HepG2 (cell line): ENCODE data around the gene AGBL3. TPM values are rescaled to one million over a fixed set of nuclear protein-coding genes. Genes with fewer than 3 reads are reported as not detected.
A peak's percentile ranks its signal among the peaks of the same experiment; 100 is the strongest.

Experiments used
- AGO2 ChIP-seq: fragments of 200-400 bp; formaldehyde crosslinking; optimal IDR thresholded peaks from 2 replicates; pipeline ENCODE3; 2017; ENCODE audit warnings: mild to moderate bottlenecking, low read depth, low read length, moderate library complexity
- ARHGAP35 ChIP-seq: sonication (generic); formaldehyde crosslinking; IDR thresholded peaks from 2 replicates; pipeline ENCODE4 v1.9.0; 2022; ENCODE audit warnings: mild to moderate bottlenecking, inconsistent platforms, moderate library complexity, missing genetic modification reagents, borderline replicate concordance
- CENPT ChIP-seq: sonication (generic); formaldehyde crosslinking; IDR thresholded peaks from 2 replicates; pipeline ENCODE4 v1.8.0; 2022; ENCODE audit warnings: low read depth, mild to moderate bottlenecking, moderate library complexity, missing genetic modification reagents
- GATAD2A ChIP-seq: IDR thresholded peaks from 2 replicates; pipeline ENCODE4 v1.6.1; 2016
- KAT2B ChIP-seq: fragments of 150-350 bp; IDR thresholded peaks from 2 replicates; pipeline ENCODE4 v1.6.1; 2014; ENCODE audit warnings: low read depth, low read length, borderline replicate concordance
- MIXL1 ChIP-seq: IDR thresholded peaks from 2 replicates; pipeline ENCODE4 v1.6.1; 2016
- MTA1 ChIP-seq: sonication (generic); formaldehyde crosslinking; IDR thresholded peaks from 2 replicates; pipeline ENCODE4 v1.4.0; 2020; ENCODE audit warnings: missing genetic modification reagents, mild to moderate bottlenecking, borderline replicate concordance
- NR2F6 ChIP-seq, 2 experiments: IDR thresholded peaks; 2 replicates each; pipeline ENCODE4 v1.6.1; 2016; ENCODE audit warnings: antibody characterized with exemption in 1 of 2, mild to moderate bottlenecking in 1 of 2
- ONECUT2 ChIP-seq: sonication (generic); formaldehyde crosslinking; IDR thresholded peaks from 2 replicates; pipeline ENCODE4 v1.4.0; 2020; ENCODE audit warnings: missing genetic modification reagents
- SMAD3 ChIP-seq: sonication (generic); formaldehyde crosslinking; IDR thresholded peaks from 2 replicates; pipeline ENCODE4 v1.4.0; 2020; ENCODE audit warnings: missing genetic modification reagents
- SOX5 ChIP-seq: IDR thresholded peaks from 2 replicates; pipeline ENCODE4 v1.6.1; 2016; ENCODE audit warnings: borderline replicate concordance
- TBX2 ChIP-seq: sonication (generic); formaldehyde crosslinking; IDR thresholded peaks from 2 replicates; pipeline ENCODE4 v1.5.0; 2020; ENCODE audit warnings: missing genetic modification reagents, mild to moderate bottlenecking, borderline replicate concordance
- ZNF230 ChIP-seq: sonication (generic); formaldehyde crosslinking; IDR thresholded peaks from 2 replicates; pipeline ENCODE4 v1.4.0; 2020; ENCODE audit warnings: mild to moderate bottlenecking, missing genetic modification reagents
- ZNF556 ChIP-seq: sonication (generic); formaldehyde crosslinking; IDR thresholded peaks from 2 replicates; pipeline ENCODE4 v1.4.0; 2020; ENCODE audit warnings: mild to moderate bottlenecking, missing genetic modification reagents, borderline replicate concordance
- ZNF644 ChIP-seq: IDR thresholded peaks from 2 replicates; pipeline ENCODE4 v1.6.1; 2016; ENCODE audit warnings: low read depth
- ZNF792 ChIP-seq: IDR thresholded peaks from 2 replicates; pipeline ENCODE4 v1.6.1; 2016
- ZSCAN21 ChIP-seq: sonication (generic); formaldehyde crosslinking; IDR thresholded peaks from 2 replicates; pipeline ENCODE4 v1.8.0; 2022; ENCODE audit warnings: mild to moderate bottlenecking, missing genetic modification reagents, moderate library complexity, borderline replicate concordance
- polyA plus RNA-seq, 8 experiments: library from polyadenylated mRNA; depleted of rRNA in 3 of 8; stranded (reverse) in 7 of 8; unstranded in 1 of 8; fragments of >200 nt; fragmentation: Illumina TruSeq in 4 of 8; extraction: Trizol in 4 of 8; gene quantifications; 2 replicates each; pipeline versions ENCODE4 v1.2.1 to v1.2.3, GENCODE V29; 2011 to 2016; ENCODE audit warnings: low read depth in 4 of 8, missing spikeins in 1 of 8, mixed read lengths in 1 of 8; ENCODE audit not compliant: insufficient read depth in 1 of 8
- total RNA-seq, 5 experiments: library from RNA; depleted of rRNA; stranded (reverse); fragments of >200 nt; fragmentation: Illumina TruSeq; extraction: Trizol; gene quantifications; 2 replicates each; pipeline ENCODE4 v1.2.3, GENCODE V29; 2016; ENCODE audit warnings: low read depth in 1 of 5
- TF ChIP-seq, protein P1 (sequence below): sonication (generic); formaldehyde crosslinking; IDR thresholded peaks from 2 replicates; pipeline ENCODE4 v1.4.0; 2020; ENCODE audit warnings: missing genetic modification reagents
- TF ChIP-seq, protein P2 (sequence below): sonication (generic); formaldehyde crosslinking; IDR thresholded peaks from 2 replicates; pipeline ENCODE4 v1.4.0; 2020; ENCODE audit warnings: missing genetic modification reagents
- TF ChIP-seq, protein P3 (sequence below), 2 experiments: IDR thresholded peaks; 2 replicates each; pipeline ENCODE4 v1.6.1; 2011 to 2012; ENCODE audit warnings: low read length in 2 of 2, borderline replicate concordance in 1 of 2, low read depth in 1 of 2, mild to moderate bottlenecking in 1 of 2, moderate library complexity in 1 of 2

The AGBL3 gene
- total and polyA plus RNA-seq, 2 of the 13 experiments (the other 11 are each of a cell fraction or from before 2014, with no cell fraction given), result 2.2 to 7.2 TPM

DNA sequence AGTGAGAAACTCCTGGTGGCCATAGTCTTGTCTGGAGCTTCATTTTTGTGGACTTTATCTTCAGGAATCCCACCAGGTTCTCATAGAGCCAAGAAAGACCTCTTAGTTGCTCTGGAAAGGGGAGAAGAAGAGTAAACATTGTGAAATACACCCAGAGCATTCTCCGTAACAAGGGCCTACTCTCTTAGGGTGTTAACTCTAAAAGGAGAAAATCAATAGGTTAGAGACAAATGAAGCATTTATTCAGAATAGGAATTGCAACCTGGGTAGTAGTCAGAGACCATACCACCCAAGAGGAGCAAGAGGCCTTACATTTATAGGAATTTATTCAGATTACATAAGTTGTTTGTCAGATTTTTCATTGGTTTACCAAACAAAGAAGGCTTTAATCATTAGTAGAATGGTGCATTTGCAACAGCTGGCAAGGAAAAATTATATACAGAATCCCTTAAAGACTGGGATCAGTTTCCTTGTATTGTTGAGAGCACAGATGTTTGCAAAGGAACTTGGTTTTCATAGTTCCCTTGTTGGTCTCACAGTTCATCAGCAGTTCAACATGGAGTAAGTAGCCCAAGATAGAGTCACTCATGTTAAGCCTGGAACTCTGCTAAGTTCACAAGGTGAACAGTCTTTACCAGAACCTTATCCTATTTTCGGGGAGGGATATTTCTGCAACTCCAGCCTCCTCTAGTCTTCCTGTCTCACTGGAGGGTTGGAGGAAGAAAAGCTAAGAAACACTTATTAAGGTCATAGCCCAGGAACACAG is 108.3 kb downstream of the AGBL3 start (continued):
- TF ChIP-seq, protein P1, sequence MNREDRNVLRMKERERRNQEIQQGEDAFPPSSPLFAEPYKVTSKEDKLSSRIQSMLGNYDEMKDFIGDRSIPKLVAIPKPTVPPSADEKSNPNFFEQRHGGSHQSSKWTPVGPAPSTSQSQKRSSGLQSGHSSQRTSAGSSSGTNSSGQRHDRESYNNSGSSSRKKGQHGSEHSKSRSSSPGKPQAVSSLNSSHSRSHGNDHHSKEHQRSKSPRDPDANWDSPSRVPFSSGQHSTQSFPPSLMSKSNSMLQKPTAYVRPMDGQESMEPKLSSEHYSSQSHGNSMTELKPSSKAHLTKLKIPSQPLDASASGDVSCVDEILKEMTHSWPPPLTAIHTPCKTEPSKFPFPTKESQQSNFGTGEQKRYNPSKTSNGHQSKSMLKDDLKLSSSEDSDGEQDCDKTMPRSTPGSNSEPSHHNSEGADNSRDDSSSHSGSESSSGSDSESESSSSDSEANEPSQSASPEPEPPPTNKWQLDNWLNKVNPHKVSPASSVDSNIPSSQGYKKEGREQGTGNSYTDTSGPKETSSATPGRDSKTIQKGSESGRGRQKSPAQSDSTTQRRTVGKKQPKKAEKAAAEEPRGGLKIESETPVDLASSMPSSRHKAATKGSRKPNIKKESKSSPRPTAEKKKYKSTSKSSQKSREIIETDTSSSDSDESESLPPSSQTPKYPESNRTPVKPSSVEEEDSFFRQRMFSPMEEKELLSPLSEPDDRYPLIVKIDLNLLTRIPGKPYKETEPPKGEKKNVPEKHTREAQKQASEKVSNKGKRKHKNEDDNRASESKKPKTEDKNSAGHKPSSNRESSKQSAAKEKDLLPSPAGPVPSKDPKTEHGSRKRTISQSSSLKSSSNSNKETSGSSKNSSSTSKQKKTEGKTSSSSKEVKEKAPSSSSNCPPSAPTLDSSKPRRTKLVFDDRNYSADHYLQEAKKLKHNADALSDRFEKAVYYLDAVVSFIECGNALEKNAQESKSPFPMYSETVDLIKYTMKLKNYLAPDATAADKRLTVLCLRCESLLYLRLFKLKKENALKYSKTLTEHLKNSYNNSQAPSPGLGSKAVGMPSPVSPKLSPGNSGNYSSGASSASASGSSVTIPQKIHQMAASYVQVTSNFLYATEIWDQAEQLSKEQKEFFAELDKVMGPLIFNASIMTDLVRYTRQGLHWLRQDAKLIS, result no peak
- TF ChIP-seq MTA1 (CRISPR knock-in tag), result no peak
- peak; percentile 19; the same call in 1 of the 2 replicates for TF ChIP-seq TBX2 (CRISPR knock-in tag)
- no peak for TF ChIP-seq ZSCAN21 (CRISPR knock-in tag)
- TF ChIP-seq, protein P2, sequence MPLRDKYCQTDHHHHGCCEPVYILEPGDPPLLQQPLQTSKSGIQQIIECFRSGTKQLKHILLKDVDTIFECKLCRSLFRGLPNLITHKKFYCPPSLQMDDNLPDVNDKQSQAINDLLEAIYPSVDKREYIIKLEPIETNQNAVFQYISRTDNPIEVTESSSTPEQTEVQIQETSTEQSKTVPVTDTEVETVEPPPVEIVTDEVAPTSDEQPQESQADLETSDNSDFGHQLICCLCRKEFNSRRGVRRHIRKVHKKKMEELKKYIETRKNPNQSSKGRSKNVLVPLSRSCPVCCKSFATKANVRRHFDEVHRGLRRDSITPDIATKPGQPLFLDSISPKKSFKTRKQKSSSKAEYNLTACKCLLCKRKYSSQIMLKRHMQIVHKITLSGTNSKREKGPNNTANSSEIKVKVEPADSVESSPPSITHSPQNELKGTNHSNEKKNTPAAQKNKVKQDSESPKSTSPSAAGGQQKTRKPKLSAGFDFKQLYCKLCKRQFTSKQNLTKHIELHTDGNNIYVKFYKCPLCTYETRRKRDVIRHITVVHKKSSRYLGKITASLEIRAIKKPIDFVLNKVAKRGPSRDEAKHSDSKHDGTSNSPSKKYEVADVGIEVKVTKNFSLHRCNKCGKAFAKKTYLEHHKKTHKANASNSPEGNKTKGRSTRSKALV (CRISPR knock-in tag), result no peak
- TF ChIP-seq ZNF556 (CRISPR knock-in tag), result no peak
- peak; percentile 93 for TF ChIP-seq ONECUT2 (CRISPR knock-in tag)
- no peak for TF ChIP-seq KAT2B
- peak; percentile 88 for TF ChIP-seq GATAD2A (CRISPR knock-in tag)
- peak; percentile 72; the same call in 1 of the 2 replicates for TF ChIP-seq ZNF792
- TF ChIP-seq SOX5 (CRISPR knock-in tag), result peak; percentile 66; the same call in 1 of the 2 replicates
- TF ChIP-seq, protein P3, sequence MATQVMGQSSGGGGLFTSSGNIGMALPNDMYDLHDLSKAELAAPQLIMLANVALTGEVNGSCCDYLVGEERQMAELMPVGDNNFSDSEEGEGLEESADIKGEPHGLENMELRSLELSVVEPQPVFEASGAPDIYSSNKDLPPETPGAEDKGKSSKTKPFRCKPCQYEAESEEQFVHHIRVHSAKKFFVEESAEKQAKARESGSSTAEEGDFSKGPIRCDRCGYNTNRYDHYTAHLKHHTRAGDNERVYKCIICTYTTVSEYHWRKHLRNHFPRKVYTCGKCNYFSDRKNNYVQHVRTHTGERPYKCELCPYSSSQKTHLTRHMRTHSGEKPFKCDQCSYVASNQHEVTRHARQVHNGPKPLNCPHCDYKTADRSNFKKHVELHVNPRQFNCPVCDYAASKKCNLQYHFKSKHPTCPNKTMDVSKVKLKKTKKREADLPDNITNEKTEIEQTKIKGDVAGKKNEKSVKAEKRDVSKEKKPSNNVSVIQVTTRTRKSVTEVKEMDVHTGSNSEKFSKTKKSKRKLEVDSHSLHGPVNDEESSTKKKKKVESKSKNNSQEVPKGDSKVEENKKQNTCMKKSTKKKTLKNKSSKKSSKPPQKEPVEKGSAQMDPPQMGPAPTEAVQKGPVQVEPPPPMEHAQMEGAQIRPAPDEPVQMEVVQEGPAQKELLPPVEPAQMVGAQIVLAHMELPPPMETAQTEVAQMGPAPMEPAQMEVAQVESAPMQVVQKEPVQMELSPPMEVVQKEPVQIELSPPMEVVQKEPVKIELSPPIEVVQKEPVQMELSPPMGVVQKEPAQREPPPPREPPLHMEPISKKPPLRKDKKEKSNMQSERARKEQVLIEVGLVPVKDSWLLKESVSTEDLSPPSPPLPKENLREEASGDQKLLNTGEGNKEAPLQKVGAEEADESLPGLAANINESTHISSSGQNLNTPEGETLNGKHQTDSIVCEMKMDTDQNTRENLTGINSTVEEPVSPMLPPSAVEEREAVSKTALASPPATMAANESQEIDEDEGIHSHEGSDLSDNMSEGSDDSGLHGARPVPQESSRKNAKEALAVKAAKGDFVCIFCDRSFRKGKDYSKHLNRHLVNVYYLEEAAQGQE (IDR thresholded peaks at IDR 0.05; ENCODE audit: borderline replicate concordance in 1 of 2, low read depth in 1 of 2, low read length in 2 of 2), result no peak
- 0 out of 2 replicates have a peak, but pooled peaks have one; percentile 23 for TF ChIP-seq NR2F6 (IDR thresholded peaks at IDR 0.05)
- TF ChIP-seq NR2F6 (CRISPR knock-in tag; IDR thresholded peaks at IDR 0.05), result 0 out of 2 replicates have a peak, but pooled peaks have one; percentile 9
- TF ChIP-seq AGO2, result no peak
- no peak for TF ChIP-seq ARHGAP35 (CRISPR knock-in tag)
- no peak for TF ChIP-seq ZNF230 (CRISPR knock-in tag)
- peak; percentile 64 for TF ChIP-seq ZNF644 (CRISPR knock-in tag)
- no peak for TF ChIP-seq CENPT (CRISPR knock-in tag)
- 0 out of 2 replicates have a peak, but pooled peaks have one; percentile 42 for TF ChIP-seq SMAD3
- peak; percentile 20; the same call in 1 of the 2 replicates for TF ChIP-seq MIXL1 (CRISPR knock-in tag)
